ENCODE data around the gene VKORC1L1.
"Not testable (repeated sequence)": the region's sequence is repeated elsewhere in the genome, so short reads cannot be mapped to it uniquely, and the experiment has no call there.

Gene VKORC1L1

DNA sequence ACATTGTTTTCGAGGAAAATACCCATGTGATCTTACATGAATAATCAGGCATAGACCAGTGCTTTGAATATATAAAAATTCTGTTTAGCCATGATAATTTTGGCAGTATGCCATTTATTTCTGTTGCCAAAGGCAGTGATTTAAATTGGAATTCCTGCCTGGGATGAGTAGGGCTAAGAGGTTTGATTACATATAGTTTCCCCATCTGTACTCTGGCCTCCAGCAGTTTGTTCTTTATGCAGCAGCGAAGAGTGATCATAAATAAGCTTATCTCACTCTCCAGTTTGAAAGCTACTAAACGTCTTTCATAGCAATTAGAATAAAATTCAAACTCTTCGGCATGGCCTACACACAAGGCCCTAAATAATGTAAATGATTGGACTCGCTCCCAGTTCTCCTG is 72.9 kb downstream of the VKORC1L1 start:
- not testable (repeated sequence) for DNase-seq

DNA sequence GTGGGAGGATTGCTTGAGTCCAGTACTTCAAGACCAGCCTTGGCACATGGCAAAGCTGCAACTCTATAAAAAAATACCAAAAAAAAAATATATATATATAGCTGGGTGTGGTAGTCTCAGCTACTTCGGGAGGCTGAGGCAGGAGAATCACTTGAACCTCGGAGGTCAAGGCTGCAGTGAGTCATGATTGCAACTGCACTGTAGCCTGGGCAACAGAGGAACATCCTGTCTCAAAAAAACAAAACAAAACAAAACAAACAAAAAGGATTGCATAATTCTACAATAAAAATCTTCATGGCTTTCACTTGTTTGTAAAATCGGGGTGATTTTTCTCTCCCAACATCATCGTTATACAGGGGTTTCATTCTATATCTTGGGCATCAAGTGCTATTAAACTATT is 74.0 kb downstream of the VKORC1L1 start:
- DNase-seq = no peak

DNA sequence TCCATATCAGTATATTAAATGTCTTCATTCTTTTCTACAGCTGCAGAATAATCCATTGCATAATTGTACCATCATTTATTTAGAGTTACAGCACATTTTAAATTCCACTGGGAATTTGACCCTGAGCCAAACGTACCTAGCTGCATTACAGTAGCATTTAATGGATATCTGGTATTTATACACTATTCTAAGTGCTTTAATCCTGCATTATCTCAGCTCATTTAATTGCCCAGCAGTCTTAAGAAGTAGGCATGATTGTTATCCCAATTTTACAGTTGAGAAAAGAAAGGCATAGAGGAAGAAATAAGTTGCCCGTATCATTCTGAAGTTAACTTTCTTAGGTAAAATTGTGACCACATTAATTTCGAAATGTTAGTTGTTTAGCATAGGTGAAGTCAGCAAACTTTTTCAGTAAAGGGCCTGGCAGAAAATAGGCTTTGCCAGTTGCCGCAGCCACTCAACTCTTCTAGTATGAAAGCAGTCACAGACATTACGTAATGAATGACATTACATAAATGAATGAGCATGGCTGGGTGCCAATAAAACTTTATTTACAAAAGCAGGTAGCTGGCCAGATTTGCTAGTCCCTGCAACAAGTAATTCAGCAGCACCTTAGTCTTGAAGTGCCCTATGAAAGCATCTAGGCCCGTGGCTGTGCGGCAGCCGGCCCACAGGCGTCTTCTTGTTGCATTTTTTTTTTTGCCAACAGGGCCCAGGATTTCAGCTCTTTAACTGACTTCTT is 79.1 kb downstream of the VKORC1L1 start:
- DNase-seq = peak; percentile 72

DNA sequence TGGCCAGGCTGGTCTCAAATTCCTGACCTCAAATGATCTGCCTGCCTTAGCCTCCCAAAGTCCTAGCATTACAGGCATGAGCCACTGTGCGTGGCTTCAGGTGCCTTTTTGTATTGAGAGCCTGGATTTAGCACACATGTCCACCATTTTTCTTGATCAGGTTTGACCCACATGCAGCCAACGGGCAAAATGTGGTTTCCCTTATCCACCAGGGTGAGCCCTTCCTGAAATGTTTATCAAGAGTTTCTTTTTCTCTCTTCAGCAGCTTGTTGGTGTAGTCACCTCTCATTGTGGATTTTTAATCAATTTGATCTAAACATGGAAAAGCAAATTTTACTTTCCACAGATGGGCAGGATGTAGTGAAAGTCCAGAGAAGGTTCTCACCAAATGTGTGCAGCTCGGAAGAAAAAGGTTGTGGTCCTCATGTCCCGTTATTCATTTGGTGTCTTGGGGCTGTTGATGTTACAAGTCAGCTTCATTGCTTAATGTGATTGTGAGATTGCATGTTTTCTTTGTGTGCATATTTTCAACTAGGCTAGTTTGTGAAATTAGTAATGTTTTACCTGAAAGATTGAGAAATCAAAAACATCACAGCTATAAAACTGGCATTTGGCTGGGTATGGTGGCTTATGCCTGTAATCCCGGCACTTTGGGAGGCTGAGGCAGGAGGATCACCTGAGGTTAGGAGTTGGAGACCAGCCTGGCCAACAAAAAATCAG is 80.3 kb downstream of the VKORC1L1 start:
- DNase-seq = no peak

DNA sequence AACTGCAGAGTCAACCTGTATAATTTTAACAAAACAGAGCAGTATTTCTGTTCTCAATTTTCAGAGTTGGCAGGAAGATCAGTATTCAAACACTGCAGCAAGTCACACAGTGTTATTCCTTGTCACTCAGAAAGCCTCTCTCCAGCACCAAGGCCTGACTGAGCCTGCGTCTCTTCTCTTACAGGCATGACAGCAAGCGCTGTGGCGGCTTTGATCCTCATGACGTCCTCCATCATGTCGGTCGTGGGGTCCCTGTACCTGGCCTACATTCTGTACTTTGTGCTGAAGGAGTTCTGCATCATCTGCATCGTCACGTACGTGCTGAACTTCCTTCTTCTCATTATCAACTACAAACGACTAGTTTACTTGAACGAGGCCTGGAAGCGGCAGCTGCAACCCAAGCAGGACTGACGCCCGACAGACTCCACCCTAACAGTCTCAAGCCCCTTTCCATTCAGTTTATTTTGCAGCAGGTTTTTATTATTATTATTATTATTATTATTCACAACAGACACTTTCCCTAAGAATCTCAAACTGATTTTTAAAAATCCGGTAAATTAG is 81.1 kb downstream of the VKORC1L1 start:
- no peak for DNase-seq

DNA sequence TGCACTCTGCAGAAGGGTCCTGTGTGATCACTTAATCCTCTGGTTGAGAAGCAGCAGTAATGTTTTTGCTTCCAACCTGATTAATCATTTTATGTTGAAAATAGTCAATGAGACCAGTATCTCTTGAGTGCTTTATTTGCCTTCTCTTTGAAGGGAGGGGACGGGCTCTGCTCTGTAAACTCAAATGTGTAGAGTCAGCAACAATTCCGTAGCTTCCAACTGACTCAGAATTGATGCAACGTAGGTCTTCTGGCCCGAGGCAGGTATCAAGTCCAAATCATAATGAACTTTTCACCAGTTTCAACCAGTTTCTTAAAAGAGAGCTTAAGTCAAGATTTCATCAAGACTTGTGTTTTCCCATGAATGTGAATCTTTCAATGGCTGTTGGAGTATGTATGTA is 82.8 kb downstream of the VKORC1L1 start:
- no peak for DNase-seq

DNA sequence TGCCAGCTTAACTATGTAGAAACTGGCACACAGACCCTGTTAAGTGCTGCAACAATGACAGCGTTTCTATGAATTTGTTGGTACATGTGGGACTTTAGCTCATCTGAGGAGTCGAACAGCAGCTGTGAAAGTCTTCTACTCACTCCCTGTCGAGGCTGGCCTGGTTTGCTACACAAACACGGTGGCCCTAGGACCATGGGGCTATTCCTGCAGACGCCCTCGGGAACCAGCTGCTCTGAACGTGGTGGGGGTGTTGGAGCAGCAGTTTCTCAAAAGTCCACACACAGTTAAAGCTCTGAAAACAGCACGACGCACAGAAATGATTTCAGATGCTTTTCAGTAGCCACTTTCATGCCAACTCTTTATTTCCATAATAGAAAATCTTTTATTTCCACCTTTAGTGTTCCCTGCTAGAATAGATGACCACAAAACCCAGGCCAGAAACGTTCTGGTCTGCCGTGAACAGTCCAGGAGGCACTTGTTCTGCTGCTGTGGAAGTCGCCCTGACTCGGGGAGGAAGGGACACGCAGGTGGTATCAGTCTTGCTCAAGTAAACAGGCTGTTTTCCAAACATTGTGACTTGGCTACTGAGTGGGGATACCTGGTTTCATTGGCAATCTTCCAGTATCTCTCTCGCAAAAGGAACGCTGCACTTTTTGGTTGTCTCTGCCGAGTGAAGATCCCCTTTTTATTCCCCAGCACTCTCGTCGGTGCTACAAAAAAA is 87.6 kb downstream of the VKORC1L1 start:
- DNase-seq = no peak

DNA sequence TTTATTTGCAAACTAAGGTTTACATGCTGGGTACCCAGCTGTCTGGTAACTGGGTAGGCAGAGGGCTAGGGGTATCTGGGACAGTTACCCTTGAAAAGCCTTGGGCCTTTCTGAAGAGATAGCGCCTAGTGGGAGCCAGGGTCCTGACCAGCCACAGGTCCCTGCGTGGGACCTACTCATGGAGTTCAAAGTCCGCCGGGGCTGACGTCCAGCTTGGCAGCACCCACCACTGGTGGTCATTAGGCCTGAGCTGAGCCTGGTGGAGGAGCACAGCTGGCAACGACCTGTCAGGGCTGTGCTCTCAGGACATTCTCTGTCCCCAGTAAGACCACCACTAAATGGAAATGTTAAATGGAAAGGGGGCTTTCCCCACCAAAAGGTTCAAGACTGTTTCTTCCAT is 89.2 kb downstream of the VKORC1L1 start:
- DNase-seq = no peak

DNA sequence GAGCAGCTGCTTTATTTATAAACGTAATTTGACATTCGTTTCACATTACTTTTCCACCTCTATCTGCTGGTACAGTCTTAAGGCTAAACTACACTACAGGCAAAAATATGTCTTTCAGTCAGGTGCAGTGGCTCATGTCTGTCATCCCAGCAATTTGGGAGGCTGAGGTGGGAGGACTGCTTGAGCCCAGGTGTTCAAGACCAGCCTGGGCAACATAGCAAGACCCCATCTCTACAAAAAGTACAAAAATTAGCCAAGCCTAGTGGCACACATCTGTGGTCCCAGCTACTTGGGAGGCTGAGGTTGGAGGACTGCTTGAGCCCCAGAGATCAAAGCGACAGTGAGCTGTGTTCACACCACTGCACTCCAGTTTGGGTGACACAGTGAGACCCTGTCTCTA is 91.8 kb downstream of the VKORC1L1 start:
- not testable (repeated sequence) for DNase-seq

DNA sequence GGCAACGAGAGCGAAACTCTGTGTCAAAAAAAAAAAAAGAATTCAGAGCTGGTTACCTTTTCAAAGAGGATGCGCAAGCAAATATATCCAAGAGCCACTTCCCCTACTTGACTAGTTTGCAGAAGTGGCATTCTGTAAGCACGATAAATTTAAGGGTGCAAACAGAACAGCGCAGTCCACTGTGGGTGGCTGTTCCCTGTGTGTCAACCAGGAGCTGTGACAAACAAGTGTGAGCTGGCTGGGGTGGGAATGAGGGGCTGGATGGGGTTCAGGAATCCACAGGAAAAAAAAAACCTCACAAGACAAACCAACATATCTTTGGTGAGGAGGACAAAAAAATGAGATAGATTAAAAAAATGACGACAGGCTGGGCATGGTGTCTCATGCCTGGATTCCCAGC is 93.3 kb downstream of the VKORC1L1 start:
- no peak for DNase-seq

DNA sequence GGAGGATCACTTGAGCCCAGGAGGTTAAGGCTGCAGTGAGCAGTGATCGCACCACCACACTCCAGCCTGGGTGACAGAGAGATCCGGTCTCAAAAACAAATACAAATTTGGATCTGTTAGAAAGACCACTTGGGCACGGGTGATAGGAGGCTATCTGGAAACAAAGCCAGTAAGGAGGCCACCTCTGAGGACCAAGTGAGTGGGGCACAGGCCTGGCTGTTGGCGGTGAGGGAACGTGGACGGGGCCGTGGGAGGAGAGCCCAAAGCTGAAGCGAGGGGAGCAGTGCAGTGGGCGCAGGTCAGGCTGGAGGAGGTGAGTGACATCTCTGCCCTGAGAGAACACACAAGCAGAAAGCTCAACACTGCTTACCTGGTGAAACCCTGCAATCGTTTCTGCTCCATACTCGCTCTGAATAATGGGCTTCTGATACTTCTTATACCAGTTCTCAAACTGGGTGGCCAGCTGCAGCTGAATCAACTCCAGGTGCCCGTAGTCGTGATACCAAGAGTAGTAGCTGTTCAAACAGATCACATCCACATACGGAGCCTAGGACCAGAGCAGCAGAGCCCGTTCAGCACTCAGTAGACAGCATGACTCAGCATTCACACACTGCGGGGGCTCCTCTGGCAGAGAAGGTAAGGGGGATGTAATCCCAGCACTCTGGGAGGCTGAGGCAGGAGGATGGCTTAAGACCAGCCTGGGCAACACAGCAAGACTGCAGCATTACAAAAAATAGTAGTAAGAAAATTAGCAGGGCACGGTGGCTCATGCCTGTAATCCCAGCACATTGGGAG is 94.7 kb downstream of the VKORC1L1 start:
- DNase-seq = no peak

DNA sequence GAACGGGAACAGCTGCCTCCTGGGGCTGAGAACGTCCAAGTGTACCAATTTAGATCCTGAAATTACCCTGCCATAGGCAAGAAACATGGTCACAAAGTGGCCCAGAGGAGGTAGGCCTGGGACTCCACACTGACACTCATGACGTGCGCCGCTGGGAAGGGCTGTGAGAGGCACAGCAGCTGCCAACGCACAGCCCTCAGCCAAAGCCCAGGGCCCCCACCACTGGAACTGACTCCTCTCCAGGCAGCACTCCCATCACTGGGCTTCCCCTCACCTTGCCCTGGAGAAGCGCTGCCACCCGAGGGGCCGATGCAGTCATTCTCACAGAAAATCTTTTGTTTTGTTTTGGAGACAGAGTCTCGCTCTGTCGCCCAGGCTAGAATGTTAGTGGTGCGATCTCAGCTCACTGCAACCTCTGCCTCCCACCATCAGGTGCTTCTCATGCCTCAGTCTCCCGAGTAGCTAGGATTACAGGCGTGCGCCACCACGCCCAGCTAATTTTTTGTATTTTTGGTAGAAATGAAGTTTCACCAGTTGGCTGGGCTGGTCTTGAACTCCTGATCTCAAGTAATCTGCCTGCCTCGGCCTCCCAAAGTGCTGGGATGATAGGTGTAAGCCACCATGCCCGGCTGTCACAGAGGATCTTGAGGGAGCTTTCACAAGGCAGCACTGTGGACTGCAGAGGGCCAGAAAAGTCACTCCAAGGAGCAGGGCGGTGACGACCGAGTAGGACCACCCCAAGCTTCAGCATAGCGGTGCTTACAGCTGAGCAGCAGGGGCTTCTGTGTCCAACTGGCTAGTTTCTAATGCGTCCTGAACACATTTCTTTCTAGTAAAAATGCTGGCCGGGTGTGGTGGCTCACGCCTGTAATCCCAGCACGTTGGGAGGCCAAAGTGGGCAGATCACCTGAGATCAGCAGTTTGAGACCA is 95.6 kb downstream of the VKORC1L1 start:
- DNase-seq = no peak

DNA sequence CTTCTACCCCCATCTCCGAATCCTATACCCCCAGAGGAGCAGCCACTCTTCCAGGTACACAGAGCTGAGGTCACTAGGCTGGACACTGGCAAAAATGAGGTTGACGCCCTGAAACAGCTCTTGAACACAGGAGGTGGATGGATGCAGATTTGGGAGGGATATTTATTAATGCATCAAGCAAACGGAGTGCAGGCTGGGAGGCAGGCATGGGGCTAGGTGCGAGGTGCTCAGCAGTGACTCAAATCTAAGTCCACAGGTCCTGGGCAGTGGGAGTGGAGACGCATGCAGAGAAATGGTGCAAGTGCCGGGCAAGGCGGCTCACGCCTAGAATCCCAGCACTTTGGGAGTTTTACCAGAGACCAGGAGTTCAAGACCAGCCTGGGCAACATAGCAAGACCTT is 98.1 kb downstream of the VKORC1L1 start:
- DNase-seq = no peak

DNA sequence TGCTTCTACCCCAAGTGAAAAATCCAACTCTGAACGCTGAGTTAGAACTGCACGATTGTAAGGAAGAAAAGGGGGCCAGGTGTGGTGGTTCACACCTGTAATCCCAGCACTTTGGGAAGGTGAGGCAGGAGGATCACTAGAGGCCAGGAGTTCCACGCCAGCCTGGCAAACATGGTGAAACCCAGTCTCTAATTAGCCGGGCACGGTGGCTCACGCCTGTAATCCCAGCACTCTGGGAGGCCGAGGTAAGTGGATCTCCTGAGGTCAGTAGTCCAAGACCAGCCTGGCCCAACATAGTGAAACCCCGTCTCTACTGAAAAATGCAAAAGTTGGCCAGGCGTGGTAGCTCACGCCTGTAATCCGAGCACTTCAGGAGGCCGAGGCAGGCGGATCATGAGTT is 100.1 kb downstream of the VKORC1L1 start:
- no peak for DNase-seq

DNA sequence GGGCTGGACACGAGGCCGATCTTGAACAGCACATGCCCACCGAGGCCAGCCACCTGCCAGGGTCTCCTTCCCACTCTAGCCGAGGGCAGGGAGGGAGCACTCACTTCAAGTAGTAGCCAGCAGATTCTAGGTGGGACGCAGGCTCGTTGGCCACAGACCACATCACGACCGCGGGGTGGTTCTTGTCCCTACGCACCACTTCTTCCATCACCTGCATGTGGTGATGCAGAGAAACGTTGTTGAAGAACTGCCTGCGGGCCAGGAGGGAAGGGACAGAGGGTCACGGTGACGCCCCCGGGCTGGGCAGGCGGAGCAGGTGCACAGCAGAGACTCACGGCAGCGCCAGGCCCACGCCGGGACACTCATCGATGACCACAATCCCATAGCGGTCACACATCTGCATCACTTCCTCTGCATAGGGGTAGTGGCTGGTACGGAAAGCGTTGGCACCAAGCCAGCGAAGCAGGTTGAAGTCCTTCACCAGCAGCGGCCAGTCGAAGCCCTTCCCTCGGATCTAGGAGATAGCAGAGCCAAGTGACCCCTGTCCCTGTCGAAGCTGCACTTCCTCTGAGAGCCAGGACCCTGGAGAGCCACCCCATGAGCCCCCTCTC is 101.4 kb downstream of the VKORC1L1 start:
- DNase-seq = no peak

DNA sequence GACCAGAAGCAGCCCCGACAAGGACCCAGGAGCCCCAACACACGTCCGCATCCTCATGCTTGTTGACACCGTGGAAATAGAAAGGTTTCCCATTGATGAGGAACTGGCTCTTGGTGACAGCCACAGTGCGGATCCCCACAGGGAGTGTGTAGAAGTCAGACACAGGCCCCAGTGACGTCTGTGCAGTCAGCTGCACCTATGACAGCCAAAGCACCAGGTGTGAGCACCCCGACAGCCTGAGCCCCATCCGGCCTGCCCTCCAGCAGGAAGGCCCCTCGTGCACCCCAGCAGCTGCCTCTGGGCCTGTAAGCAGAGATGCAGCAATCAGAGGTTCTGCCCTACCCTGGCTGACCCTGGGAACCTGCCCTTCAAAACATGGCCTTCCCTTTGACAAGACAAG is 102.0 kb downstream of the VKORC1L1 start:
- no peak for DNase-seq

DNA sequence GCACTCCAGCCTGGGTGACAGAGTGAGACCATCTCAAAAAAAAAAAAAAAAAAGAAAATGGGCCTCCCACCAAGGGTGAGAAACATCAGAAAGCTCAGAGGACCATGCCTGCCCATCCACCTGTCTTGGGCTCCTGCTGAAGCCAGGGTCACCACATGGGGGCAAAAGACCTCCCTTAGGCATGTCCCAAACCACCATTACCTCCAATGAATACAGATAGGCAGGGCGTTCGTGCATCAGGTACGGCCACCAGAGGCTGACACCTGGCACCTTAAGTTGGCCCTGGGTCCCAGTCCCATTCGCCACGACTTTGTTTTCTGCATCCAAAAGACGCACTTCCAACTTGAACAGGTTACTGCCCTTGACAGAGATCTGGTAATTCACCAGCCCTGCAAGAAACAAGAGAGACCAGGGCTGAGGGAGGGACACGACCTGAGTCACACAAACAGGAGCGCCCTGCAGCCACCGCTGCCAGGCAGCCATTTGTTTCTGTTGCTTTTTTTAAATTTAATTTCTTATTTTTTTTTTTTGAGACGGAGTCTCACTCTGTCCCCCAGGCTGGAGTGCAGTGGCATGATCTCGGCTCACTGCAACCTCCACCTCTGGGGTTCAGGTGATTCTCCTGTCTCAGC is 103.1 kb downstream of the VKORC1L1 start:
- DNase-seq = no peak

DNA sequence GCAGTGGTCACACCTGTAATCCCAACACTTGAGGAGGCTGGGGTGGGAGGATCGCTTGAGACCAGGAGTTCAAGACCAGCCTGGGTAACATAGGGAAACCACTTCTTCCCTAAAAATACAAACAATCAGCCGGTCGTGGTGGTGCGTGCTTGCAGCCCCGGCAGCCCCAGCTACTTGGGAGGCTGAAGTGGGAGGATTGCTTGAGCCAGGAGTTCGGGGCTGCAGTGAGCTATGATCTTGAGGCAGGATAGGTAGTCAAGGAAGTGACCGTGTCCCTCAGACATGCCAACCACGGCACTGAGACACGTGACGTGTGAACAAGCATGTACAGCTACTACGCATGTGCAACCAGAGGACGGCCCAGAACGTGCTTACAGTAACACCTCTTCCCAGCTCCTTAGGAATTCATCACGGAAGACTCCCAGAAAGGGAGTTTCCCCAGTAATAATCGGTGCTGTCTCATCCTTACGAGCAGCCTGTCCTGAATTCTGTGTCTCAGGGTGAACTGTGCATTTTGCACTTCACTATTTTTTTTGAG is 103.9 kb downstream of the VKORC1L1 start:
- DNase-seq = no peak

DNA sequence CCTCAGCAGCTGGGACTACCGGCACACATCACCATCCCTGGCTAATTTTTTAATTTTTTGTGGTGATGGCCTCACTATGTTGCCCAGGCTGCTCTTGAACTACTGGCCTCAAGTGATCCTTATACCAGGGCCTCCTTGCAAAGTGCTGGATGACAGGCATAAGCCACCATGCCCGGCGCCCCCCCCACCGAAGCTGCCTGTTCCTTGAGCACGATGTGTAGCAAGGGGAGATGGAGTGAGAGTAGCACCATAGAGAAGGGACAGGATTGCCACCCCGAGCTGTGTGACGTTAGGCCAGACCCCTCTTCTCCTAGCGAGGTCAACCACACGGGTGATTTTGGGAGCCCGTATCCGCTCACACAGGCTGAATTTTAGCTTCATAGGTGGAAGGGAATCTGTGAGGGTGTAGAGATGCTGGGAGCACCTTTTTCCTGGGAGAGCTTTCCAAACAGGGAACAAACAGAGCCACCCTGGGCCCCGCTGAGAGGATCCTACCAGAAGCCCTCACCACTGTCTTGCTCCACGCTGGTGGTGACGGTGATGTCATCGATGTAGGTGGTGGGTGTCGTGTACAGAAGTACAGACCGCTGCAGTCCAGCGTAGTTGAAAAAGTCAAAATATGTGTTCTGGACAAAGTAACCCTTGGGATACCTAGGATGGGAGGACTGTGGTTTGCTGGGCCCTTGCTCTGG is 106.2 kb downstream of the VKORC1L1 start:
- no peak for DNase-seq

Data from NCI-H2029 treated with DMSO at 0.1 percent for 48 hours (cell line).